Common myeloid progenitor, CD34-positive (primary cell): ENCODE measurements around the gene ESR1.
"Not testable (repeated sequence)": the region's sequence is repeated elsewhere in the genome, so short reads cannot be mapped to it uniquely, and the experiment has no call there.

ENCODE experiments used
- CTCF ChIA-PET: fragments of 350-600 bp; sonication (Branson Sonifier 250); formaldehyde crosslinking; loops from one replicate; lab custom pipeline; 2021; ENCODE audit warnings: antibody characterized with exemption; lab: Charles Lee
- POLR2A ChIA-PET: fragments of 350-600 bp; sonication (Branson Sonifier 250); formaldehyde crosslinking; loops from one replicate; lab custom pipeline; 2021; ENCODE audit warnings: antibody characterized with exemption; lab: Charles Lee
- DNase-seq, 3 donors: peaks; one replicate each; pipeline versions ENCODE4 v3.0.0 to v3.0.0-alpha.2; 2013
- H3K27ac ChIP-seq, 2 experiments: 1 replicate in 1 of 2; 2 replicates in 1 of 2; pipeline ENCODE4 v1.7.0; 2013; ENCODE audit warnings: inconsistent platforms in 2 of 2, low read length in 2 of 2, mild to moderate bottlenecking in 2 of 2, low read depth in 1 of 2, moderate library complexity in 1 of 2; ENCODE audit not compliant: severe bottlenecking in 2 of 2, insufficient read depth in 1 of 2, poor library complexity in 1 of 2
- H3K27me3 ChIP-seq, 5 experiments: replicated peaks in 2 of 5; 1 replicate in 3 of 5; 2 replicates in 2 of 5; pipeline versions ENCODE4 v1.6.1 to v1.7.0; 2013; ENCODE audit warnings: low read length in 4 of 5, mild to moderate bottlenecking in 2 of 5, moderate library complexity in 2 of 5, inconsistent platforms in 1 of 5; ENCODE audit not compliant: insufficient read depth in 5 of 5, control insufficient read depth in 4 of 5
- H3K36me3 ChIP-seq, 4 experiments: 1 replicate in 2 of 4; 2 replicates in 2 of 4; pipeline versions ENCODE4 v1.6.1 to v1.7.0; 2013; ENCODE audit warnings: low read length in 3 of 4, control low read depth in 1 of 4, mild to moderate bottlenecking in 1 of 4; ENCODE audit not compliant: control insufficient read depth in 4 of 4, insufficient read depth in 4 of 4
- H3K4me1 ChIP-seq, 4 experiments: 1 replicate in 3 of 4; 2 replicates in 1 of 4; pipeline versions ENCODE4 v1.6.1 to v1.7.1; 2013; ENCODE audit warnings: low read length in 3 of 4, mild to moderate bottlenecking in 3 of 4, control low read depth in 1 of 4, inconsistent platforms in 1 of 4, moderate library complexity in 1 of 4; ENCODE audit not compliant: control insufficient read depth in 4 of 4, insufficient read depth in 4 of 4; ENCODE audit errors: control extremely low read depth in 1 of 4
- H3K4me3 ChIP-seq, 7 experiments: 1 replicate in 4 of 7; 2 replicates in 3 of 7; pipeline versions ENCODE4 v1.5.1 to v1.7.0; 2013; ENCODE audit warnings: mild to moderate bottlenecking in 7 of 7, low read length in 6 of 7, moderate library complexity in 6 of 7, inconsistent platforms in 2 of 7, low read depth in 2 of 7, control low read depth in 1 of 7; ENCODE audit not compliant: insufficient read depth in 4 of 7, control insufficient read depth in 1 of 7; ENCODE audit errors: extremely low read depth in 1 of 7
- H3K9me3 ChIP-seq, 5 experiments: 1 replicate in 4 of 5; 2 replicates in 1 of 5; pipeline versions ENCODE4 v1.6.1 to v1.7.1; 2013; ENCODE audit warnings: low read length in 4 of 5, mild to moderate bottlenecking in 2 of 5, inconsistent platforms in 1 of 5, low read depth in 1 of 5, moderate library complexity in 1 of 5; ENCODE audit not compliant: control insufficient read depth in 4 of 5, insufficient read depth in 2 of 5; ENCODE audit errors: control extremely low read depth in 1 of 5
- WGBS: methylation state at CpG from one replicate; pipeline ENCODE4 v1.1.5; 2013; ENCODE audit not compliant: insufficient coverage; 5-methylcytosine and 5-hydroxymethylcytosine counted together

Gene ESR1

DNA sequence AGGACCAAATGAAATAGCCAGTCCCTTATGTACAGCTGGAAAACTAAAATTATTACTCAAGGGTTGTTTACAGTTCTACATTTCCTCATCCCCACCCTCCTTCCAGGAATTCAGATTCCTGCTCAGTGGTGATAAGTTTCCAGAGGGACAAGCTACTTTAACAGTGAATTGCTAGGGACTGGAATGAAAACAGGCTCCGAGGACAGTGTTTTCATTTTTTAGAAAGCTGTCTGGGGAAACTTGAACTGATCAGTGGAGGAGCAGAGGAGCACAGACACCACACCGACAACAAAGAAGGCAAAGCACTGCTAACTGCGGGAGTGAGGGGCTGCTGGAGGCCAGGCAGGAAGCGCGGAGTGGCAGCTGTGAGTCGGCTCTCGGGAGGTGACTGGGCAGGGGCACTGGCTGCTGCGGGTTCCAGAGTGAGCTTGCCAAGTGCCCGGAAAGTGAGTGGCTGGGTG, 322.2 kb downstream of the ESR1 start:
- no peak overlapping the region for H3K4me3 ChIP-seq
- WGBS = 75% methylated on average over 8 of the region's 9 CpGs
- peaks cover 0 to 3% (median 0%) of the 10 kb centered on the region in 4 experiments for H3K4me1 ChIP-seq
- ChIA-PET POLR2A (no interaction called here), CTCF (no interaction called here)
- no peak overlapping the region for H3K27ac ChIP-seq
- no peaks in the 10 kb centered on the region for H3K27me3 ChIP-seq
- no peak for DNase-seq
- peaks cover 9 to 60% (median 26%) of the 10 kb centered on the region in 4 experiments for H3K36me3 ChIP-seq
- no peaks in the 10 kb centered on the region for H3K9me3 ChIP-seq

DNA sequence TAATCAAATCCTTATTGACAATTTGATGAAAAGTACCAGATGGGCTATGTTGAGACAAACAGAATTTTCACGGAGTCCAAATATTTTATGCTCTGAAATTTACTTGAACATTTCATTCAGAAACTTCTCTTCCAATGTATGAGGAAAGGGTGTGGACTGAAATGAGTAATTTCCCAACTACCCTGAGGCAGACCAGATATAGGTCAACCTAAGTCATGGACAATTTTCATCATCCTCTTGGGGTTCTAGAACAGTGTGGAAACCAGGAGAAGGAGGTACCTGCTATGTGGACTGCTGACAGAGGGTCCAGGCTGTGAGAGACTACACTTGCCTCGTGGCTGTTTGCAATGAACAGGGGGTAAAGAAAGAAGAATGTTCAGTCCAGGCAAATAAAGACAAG, 323.0 kb downstream of the ESR1 start:
- ChIA-PET CTCF (no interaction called here), POLR2A (no interaction called here)
- Histone ChIP-seq H3K27ac (no peak overlapping the region), H3K9me3 (no peaks in the 10 kb centered on the region), H3K4me1 (peaks cover 0 to 3% (median 0%) of the 10 kb centered on the region in 4 experiments), H3K27me3 (no peaks in the 10 kb centered on the region), H3K36me3 (peaks cover 12 to 63% (median 29%) of the 10 kb centered on the region in 4 experiments), H3K4me3 (no peak overlapping the region)
- no peak for DNase-seq
- WGBS = no CpG with 5 or more reads among the region's 2 CpGs

DNA sequence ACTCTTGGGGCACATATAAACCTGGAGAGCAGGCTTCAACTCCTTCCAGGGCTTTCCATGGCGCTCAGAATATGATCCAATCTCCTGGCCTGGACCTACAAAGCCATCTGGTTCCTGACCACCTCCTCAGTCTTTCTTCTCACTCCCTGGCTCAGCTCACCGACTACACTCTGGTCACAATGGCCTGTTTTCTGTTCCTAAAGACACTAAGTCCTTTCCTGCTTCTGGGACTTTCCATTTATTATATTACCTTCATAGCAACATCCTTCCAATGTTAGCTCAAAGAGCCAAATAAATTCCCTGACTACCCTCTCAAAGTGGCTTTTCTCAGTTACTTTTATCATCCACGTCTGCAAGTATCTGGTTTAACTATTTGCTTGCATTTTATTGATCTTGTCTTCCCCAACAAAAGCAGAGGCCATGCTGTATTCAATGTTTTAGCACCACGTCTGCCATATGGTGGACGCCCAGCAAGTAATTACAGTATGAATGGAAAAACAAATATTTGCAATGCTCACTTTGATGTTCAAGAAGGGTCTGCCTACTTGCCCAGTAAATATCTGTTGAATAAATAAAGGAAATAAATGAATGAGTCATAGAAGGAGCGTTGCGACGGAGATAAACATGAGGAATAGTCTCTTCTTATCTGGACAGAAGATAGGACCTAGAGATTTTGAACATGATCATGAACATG, 328.4 kb downstream of the ESR1 start:
- no peak for DNase-seq
- no peaks in the 10 kb centered on the region for H3K4me1 ChIP-seq
- H3K36me3 ChIP-seq = peaks cover 18 to 84% (median 27%) of the 10 kb centered on the region in 4 experiments
- ChIA-PET CTCF (interaction anchor here (2.2 kb wide), 1 partner anchor 10 kb away, joined by 8 read pairs; no protein-coding TSS in a partner anchor), POLR2A (no interaction called here)
- H3K27me3 ChIP-seq = no peaks in the 10 kb centered on the region
- no peaks in the 10 kb centered on the region for H3K9me3 ChIP-seq
- 93% methylated on average over 8 of the region's 8 CpGs for WGBS
- H3K4me3 ChIP-seq = no peak overlapping the region
- H3K27ac ChIP-seq = no peak overlapping the region

DNA sequence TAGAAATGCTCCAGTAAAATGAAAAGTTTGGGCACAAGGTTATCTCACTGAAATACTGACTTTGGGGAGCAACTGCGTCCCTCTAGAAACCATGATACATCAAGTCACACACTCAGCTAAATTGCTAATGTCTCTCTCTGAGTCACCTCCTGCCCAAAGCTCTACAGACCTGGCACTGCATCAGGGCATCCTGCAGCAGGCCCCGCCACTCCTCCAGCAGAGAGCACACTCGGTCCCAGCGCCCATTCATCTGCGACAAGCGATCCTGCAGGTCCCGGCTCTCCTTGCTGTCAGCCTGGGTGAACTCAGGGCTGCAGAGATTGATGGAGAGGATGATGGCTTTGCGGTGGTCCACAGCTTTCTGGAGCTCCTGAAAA, 329.0 kb downstream of the ESR1 start:
- H3K36me3 ChIP-seq = peaks cover 16 to 87% (median 29%) of the 10 kb centered on the region in 4 experiments
- POLR2A ChIA-PET = no interaction called here
- DNase-seq = no peak

DNA sequence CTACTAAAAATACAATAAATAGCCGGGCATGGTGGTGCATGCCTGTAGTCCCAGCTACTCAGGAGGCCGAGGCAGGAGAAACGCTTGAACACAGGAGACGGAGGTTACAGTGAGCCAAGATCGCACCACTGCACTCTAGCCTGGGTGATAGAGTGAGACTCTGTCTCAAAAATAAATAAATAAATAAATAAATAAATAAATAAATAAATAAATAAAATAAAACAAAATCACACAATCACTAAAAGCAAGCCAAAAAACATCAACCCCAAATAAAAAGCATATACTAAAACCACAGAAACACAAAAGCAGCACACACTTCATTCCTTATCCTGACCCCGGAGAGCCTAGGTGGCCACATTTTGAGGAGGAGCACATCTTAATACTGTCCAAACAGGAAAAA, 330.9 kb downstream of the ESR1 start:
- H3K4me3 ChIP-seq, H3K27ac ChIP-seq, CTCF ChIA-PET, H3K27me3 ChIP-seq, H3K9me3 ChIP-seq, DNase-seq, POLR2A ChIA-PET, H3K4me1 ChIP-seq: not testable (repeated sequence)
- peaks cover 9 to 81% (median 29%) of the 10 kb centered on the region in 4 experiments for H3K36me3 ChIP-seq
- WGBS = 100% methylated on average over 1 of the region's 6 CpGs

More for the DNA sequence above, 329.0 kb downstream of the ESR1 start:
- CTCF ChIA-PET = interaction anchor here (2.2 kb wide), 1 partner anchor 11 kb away, joined by 8 read pairs; no protein-coding TSS in a partner anchor
- H3K9me3 ChIP-seq = no peaks in the 10 kb centered on the region
- no peak overlapping the region for H3K4me3 ChIP-seq
- 100% methylated on average over 1 of the region's 8 CpGs for WGBS
- no peaks in the 10 kb centered on the region for H3K27me3 ChIP-seq
- H3K27ac ChIP-seq = no peak overlapping the region
- H3K4me1 ChIP-seq = no peaks in the 10 kb centered on the region

DNA sequence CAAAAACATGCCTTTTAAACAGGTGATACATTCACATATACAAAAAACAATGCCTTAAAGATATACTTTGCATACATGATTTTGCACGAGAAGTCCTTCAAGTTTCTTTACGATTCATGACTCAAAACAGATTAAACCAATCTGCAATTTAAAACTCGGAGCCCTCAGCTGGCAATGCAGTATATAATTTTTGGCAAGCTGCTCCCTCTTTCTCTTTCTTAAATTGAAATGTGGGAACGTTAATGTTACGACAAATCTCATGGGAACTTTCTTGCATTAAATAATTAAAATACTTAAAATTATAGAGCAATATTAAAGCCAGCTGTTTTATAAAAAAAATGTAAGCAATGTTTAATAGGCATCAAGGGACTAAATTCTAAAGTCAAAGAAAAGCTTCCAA, 334.6 kb downstream of the ESR1 start:
- H3K36me3 ChIP-seq = peaks cover 0 to 72% (median 26%) of the 10 kb centered on the region in 4 experiments
- 94% methylated on average over 2 of the region's 5 CpGs for WGBS
- no peak for DNase-seq
- H3K4me1 ChIP-seq = no peaks in the 10 kb centered on the region
- H3K27ac ChIP-seq = no peak overlapping the region
- H3K9me3 ChIP-seq = no peaks in the 10 kb centered on the region
- H3K27me3 ChIP-seq = no peaks in the 10 kb centered on the region
- no peak overlapping the region for H3K4me3 ChIP-seq
- CTCF ChIA-PET = interaction anchor here (1.4 kb wide), 1 partner anchor 17 kb away, joined by 4 read pairs; no protein-coding TSS in a partner anchor
- POLR2A ChIA-PET = interaction anchor here (0.6 kb wide), 1 partner anchor 399 kb away, joined by 3 read pairs; no protein-coding TSS in a partner anchor

DNA sequence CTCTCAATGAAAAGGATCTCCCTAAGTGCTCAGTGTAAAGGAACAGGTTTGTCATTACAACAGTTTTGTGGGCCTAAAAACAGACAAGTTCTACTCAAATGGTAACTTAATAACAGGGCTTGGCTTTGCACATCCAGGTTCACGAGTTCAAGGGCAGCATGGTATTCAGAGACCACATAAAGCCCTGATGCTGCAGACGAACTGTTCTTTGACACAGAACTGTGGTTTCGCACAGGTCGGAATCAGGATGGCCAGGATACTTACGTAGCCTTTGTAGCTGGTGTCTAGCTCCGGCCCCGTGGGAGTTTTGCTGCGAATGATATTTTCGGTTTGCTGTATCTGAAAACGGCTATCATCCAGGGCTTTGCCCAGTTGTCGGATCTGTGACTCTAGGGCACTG, 335.9 kb downstream of the ESR1 start:
- Histone ChIP-seq H3K36me3 (peaks cover 3 to 76% (median 27%) of the 10 kb centered on the region in 4 experiments), H3K4me3 (no peak overlapping the region), H3K9me3 (no peaks in the 10 kb centered on the region), H3K27ac (no peak overlapping the region), H3K27me3 (no peaks in the 10 kb centered on the region), H3K4me1 (no peaks in the 10 kb centered on the region)
- POLR2A ChIA-PET = no interaction called here
- CTCF ChIA-PET = no interaction called here
- no peak for DNase-seq
- 97% methylated on average over 10 of the region's 11 CpGs for WGBS
